OCI-LY3 (cell line): ENCODE measurements around the gene MAPKAP1.

Experiments used
- H2AFZ ChIP-seq: fragments of 200-600, 300-600 bp; shearing (Covaris generic); 2 replicates; pipeline ENCODE4 v1.6.0; 2014; ENCODE audit warnings: antibody characterized with exemption, low read depth, low read length
- H3K27ac ChIP-seq: fragments of 200-600, 300-600 bp; sonication (generic); 2 replicates; pipeline ENCODE4 v1.5.1; 2014; ENCODE audit warnings: mild to moderate bottlenecking, low read length, moderate library complexity, mixed read lengths
- H3K27me3 ChIP-seq: fragments of 200-600, 300-600 bp; sonication (generic); 2 replicates; pipeline ENCODE4 v1.6.1; 2014; ENCODE audit warnings: low read depth, low read length, mixed read lengths
- H3K36me3 ChIP-seq: fragments of 200-600, 300-600 bp; sonication (generic); replicated peaks from 2 replicates; pipeline ENCODE3; 2014; ENCODE audit warnings: low read depth, low read length, mixed read lengths
- H3K4me1 ChIP-seq: fragments of 300-600, 200-600 bp; sonication (generic); 2 replicates; pipeline ENCODE4 v1.6.1; 2014; ENCODE audit warnings: low read length, mixed read lengths
- H3K4me2 ChIP-seq: fragments of 200-600, 300-600 bp; sonication (generic); 2 replicates; pipeline ENCODE4 v1.6.1; 2014; ENCODE audit warnings: low read length, mixed read lengths
- H3K4me3 ChIP-seq: fragments of 300-600, 200-600 bp; sonication (generic); 2 replicates; pipeline ENCODE4 v1.5.1; 2014; ENCODE audit warnings: antibody characterized with exemption, mild to moderate bottlenecking, low read length, moderate library complexity
- H3K79me2 ChIP-seq: fragments of 300-600, 200-600 bp; shearing (Covaris generic); 2 replicates; pipeline ENCODE4 v1.6.1; 2014; ENCODE audit warnings: mild to moderate bottlenecking, low read length, mixed read lengths
- H3K9ac ChIP-seq: fragments of 300-600, 200-600 bp; shearing (Covaris generic); 2 replicates; pipeline ENCODE4 v1.6.0; 2014; ENCODE audit warnings: mild to moderate bottlenecking, low read length, moderate library complexity
- H3K9me3 ChIP-seq: fragments of 200-600, 300-600 bp; shearing (Covaris generic); 2 replicates; pipeline ENCODE4 v1.6.1; 2014; ENCODE audit warnings: low read length, mixed read lengths; ENCODE audit not compliant: insufficient read depth
- H4K20me1 ChIP-seq: fragments of 200-600, 300-600 bp; sonication (generic); 2 replicates; pipeline ENCODE4 v1.6.1; 2016; ENCODE audit warnings: low read length, mixed read lengths; ENCODE audit not compliant: insufficient read depth
- EZH2phosphoT487 ChIP-seq: fragments of 200-600 bp; shearing (Covaris generic); IDR thresholded peaks from 2 replicates; pipeline ENCODE4 v1.6.1; 2018; ENCODE audit warnings: antibody characterized with exemption, mixed run types, low read depth
- TF ChIP-seq, protein P1 (sequence below): fragments of 200-600, 300-600 bp; sonication (generic); IDR thresholded peaks from 2 replicates; pipeline ENCODE4 v1.5.1; 2014; ENCODE audit warnings: antibody characterized with exemption, low read length, low read depth

Gene MAPKAP1

DNA sequence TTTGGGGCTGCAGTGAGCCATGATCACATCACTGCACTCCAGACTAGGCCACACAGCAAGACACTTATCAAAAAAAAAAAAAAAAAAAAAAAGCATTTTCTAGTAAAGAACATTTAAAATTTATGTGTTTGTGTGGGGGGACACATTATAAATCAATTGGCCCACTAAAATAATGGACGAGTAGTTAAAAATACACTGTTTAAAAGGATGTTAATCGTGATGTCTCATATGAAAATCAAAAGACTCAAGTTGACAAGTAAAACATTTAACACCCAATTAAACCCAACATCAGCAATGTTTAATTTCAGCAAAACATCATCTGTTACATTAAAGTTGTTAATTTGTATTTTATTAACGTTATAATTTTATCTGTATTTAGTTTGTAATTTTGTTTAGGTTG, 152.3 kb downstream of the MAPKAP1 start:
- Histone ChIP-seq H3K9ac (no peak overlapping the region), H3K4me1 (no peaks in the 10 kb centered on the region), H3K4me2 (no peak overlapping the region), H3K79me2 (no peaks in the 10 kb centered on the region), H3K27ac (no peak overlapping the region), H3K27me3 (no peaks in the 10 kb centered on the region), H3K36me3 (peaks cover 7% of the 10 kb centered on the region), H3K9me3 (no peaks in the 10 kb centered on the region), H2AFZ (no peak overlapping the region), H3K4me3 (no peak overlapping the region), H4K20me1 (no peaks in the 10 kb centered on the region)
- no peak for TF ChIP-seq EZH2phosphoT487
- TF ChIP-seq, protein P1, sequence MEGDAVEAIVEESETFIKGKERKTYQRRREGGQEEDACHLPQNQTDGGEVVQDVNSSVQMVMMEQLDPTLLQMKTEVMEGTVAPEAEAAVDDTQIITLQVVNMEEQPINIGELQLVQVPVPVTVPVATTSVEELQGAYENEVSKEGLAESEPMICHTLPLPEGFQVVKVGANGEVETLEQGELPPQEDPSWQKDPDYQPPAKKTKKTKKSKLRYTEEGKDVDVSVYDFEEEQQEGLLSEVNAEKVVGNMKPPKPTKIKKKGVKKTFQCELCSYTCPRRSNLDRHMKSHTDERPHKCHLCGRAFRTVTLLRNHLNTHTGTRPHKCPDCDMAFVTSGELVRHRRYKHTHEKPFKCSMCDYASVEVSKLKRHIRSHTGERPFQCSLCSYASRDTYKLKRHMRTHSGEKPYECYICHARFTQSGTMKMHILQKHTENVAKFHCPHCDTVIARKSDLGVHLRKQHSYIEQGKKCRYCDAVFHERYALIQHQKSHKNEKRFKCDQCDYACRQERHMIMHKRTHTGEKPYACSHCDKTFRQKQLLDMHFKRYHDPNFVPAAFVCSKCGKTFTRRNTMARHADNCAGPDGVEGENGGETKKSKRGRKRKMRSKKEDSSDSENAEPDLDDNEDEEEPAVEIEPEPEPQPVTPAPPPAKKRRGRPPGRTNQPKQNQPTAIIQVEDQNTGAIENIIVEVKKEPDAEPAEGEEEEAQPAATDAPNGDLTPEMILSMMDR = no peak

DNA sequence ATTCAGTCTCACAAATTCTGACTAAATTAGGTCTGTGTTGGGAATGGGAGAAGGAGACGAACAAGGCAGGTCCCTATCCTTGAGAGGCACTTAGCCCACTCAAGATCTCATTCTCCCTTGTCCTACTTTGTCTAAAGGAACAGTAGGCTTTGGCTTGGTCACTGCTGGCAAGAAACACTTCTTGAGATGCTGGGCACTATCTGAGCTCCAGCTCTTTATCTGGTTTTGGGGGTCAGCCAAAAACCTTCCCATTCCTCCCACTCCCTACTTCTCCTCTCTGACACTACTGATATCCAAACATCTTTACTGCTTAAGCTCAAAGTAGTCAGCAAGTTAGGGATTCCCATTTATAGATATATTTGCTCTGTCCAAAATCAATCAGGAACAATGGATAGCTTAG, 155.2 kb downstream of the MAPKAP1 start:
- Histone ChIP-seq H3K79me2 (no peaks in the 10 kb centered on the region), H3K27me3 (no peaks in the 10 kb centered on the region), H3K9me3 (no peaks in the 10 kb centered on the region), H3K4me2 (no peak overlapping the region), H3K27ac (no peak overlapping the region), H4K20me1 (0 out of 2 replicates have a peak, but pooled peaks cover 3% of the 10 kb centered on the region), H3K4me1 (no peaks in the 10 kb centered on the region), H3K36me3 (no peaks in the 10 kb centered on the region), H2AFZ (no peak overlapping the region), H3K4me3 (no peak overlapping the region), H3K9ac (no peak overlapping the region)
- TF ChIP-seq, protein P1 = no peak
- no peak for TF ChIP-seq EZH2phosphoT487

DNA sequence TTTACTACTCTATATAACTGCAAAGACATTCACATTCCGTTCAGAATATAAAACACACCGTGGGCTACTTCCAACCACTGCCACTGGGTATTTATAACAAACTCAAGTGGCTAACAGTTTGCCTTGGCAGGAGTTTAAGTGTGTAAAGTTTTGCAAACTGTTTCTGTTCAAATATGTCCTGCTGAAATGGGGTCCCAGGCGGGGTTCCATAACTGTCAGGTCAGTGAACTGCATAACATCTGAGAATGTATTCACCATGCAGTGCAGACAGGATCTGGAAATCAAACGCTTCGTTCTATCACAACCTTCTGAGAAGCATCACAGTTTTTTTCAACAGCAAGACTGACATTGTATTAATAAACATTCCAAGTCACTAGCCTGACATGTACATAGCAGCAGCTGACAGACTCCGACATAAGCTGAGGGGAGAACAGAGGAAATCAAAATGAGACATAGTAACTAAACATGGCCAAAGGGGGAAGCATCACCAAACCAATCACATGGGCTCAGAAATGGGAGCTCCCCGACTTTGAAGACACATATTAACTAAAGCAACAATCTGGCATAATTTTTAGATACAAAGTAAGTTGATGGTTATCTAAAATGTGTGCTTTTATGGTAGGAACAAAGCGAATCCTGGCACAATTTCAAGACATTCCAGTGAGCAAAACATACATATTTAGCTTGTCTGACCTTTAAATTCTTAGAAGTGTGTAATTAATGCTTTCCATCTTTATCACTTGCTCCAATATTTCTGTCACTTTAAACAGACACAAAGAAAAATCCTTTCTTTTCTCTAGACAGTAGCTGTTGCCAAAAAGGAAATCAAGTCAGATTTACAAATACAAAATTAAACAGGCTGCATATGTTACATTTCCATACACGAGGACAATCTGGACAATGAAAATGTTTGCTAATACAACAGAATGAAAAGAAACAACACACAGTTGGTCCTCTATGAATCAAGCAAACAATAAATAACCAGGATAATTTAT, 156.8 kb downstream of the MAPKAP1 start:
- H2AFZ ChIP-seq = no peak overlapping the region
- H3K27me3 ChIP-seq = no peaks in the 10 kb centered on the region
- no peak overlapping the region for H3K4me3 ChIP-seq
- no peak for TF ChIP-seq EZH2phosphoT487
- TF ChIP-seq, protein P1 = no peak
- 0 out of 2 replicates have a peak, but pooled peaks cover 3% of the 10 kb centered on the region for H4K20me1 ChIP-seq
- no peak overlapping the region for H3K27ac ChIP-seq
- H3K4me1 ChIP-seq = no peaks in the 10 kb centered on the region
- no peak overlapping the region for H3K4me2 ChIP-seq
- H3K79me2 ChIP-seq = no peaks in the 10 kb centered on the region
- no peaks in the 10 kb centered on the region for H3K9me3 ChIP-seq
- H3K36me3 ChIP-seq = no peaks in the 10 kb centered on the region
- no peak overlapping the region for H3K9ac ChIP-seq

DNA sequence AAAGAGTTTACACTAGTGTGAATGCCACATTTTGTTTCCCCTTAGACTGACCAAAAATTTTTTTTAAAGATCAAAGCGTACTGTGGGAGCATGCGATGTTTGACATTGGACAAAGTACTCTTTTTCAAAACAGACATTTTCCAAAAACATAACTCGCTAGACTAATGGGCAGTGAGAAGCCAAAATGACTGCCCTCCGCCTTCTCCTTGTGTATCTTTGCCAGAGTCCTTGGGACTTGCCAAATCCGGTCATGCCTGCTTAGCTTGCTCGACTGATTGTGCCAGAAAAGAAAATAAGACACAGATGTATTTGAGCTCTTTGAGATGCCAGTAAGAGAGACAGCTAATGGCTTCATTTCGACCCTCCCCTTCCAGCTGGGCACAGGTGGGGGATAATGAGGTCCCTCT, 157.5 kb downstream of the MAPKAP1 start:
- Histone ChIP-seq H3K27ac (no peak overlapping the region), H3K9ac (no peak overlapping the region), H3K79me2 (no peaks in the 10 kb centered on the region), H3K4me2 (no peak overlapping the region), H2AFZ (no peak overlapping the region), H3K27me3 (no peaks in the 10 kb centered on the region), H4K20me1 (0 out of 2 replicates have a peak, but pooled peaks cover 3% of the 10 kb centered on the region), H3K4me3 (no peak overlapping the region), H3K36me3 (no peaks in the 10 kb centered on the region), H3K4me1 (no peaks in the 10 kb centered on the region), H3K9me3 (no peaks in the 10 kb centered on the region)
- TF ChIP-seq EZH2phosphoT487 = no peak
- TF ChIP-seq, protein P1 = no peak
